Activated CD4-positive, alpha-beta memory T cell treated with anti-CD3 and anti-CD28 coated beads, Interleukin-2, amount 10 ng/mL, durations not matched to agents 7 days and 5 days (primary cell): ENCODE data around the gene FMO2. TPM values are rescaled to one million over a fixed set of nuclear protein-coding genes. Genes with fewer than 3 reads are reported as not detected.

Experiments
- CTCF ChIA-PET: fragments of 350-600 bp; sonication (Branson Sonifier 250); formaldehyde crosslinking; loops from one replicate; lab custom pipeline; 2021; ENCODE audit warnings: antibody characterized with exemption, inconsistent platforms; lab: Charles Lee
- POLR2A ChIA-PET: fragments of 350-600 bp; sonication (Branson Sonifier 250); formaldehyde crosslinking; loops from one replicate; lab custom pipeline; 2021; ENCODE audit warnings: antibody characterized with exemption; lab: Charles Lee
- DNase-seq: peaks from one replicate; pipeline ENCODE4 v3.0.0-alpha.2; 2020
- H3K27ac Mint-ChIP-seq: one replicate; pipeline ENCODE4 v1.8.0; 2021; ENCODE audit warnings: mild to moderate bottlenecking, mixed read lengths
- H3K27me3 Mint-ChIP-seq: one replicate; pipeline ENCODE4 v1.8.0; 2021; ENCODE audit warnings: mixed read lengths
- H3K36me3 Mint-ChIP-seq: one replicate; pipeline ENCODE4 v1.8.0; 2021; ENCODE audit warnings: low read depth, mixed read lengths
- H3K4me1 Mint-ChIP-seq: one replicate; pipeline ENCODE4 v1.8.0; 2021; ENCODE audit warnings: mixed read lengths
- H3K4me3 Mint-ChIP-seq: one replicate; pipeline ENCODE4 v1.8.0; 2021; ENCODE audit warnings: mild to moderate bottlenecking, mixed read lengths
- H3K9me3 Mint-ChIP-seq: one replicate; pipeline ENCODE4 v1.8.0; 2021; ENCODE audit warnings: mixed read lengths
- total RNA-seq, 2 experiments: library from RNA; stranded (reverse); gene quantifications; one replicate each; pipeline ENCODE4 v1.2.3, GENCODE V29; 2021

The FMO2 gene
- total RNA-seq, 2 experiments from 2014 or later, result not detected

DNA sequence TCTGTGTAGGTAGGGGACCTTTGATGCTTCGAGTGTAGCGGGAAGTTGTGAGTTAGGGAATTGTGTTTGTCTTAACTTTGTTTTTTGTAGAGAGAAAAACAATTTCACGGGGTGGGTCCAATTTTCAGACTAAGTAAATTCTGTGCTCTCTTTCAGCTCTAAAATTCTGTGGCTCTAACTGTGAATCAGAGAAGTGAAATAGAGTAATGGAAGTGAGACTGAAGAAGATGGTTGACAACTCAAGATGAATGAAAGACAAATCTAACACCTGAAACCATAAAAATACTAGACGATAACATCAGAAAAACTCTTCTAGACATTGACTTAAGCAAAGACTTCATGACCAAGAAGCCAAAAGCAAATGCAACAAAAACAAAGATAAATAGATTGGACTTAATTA is 58.8 kb downstream of the FMO2 start:
- Mint-ChIP-seq H3K27me3 (peaks cover 59% of the 10 kb centered on the region), H3K36me3 (no peaks in the 10 kb centered on the region), H3K4me1 (no peaks in the 10 kb centered on the region), H3K4me3 (no peak overlapping the region), H3K9me3 (peaks cover 5% of the 10 kb centered on the region), H3K27ac (no peak overlapping the region)
- CTCF ChIA-PET, result interaction anchor here (2.0 kb wide), 1 partner anchor 70 kb away, joined by 11 read pairs; the partner anchor contains the start of gene FMO4
- POLR2A ChIA-PET, result no interaction called here
- DNase-seq, result no peak

DNA sequence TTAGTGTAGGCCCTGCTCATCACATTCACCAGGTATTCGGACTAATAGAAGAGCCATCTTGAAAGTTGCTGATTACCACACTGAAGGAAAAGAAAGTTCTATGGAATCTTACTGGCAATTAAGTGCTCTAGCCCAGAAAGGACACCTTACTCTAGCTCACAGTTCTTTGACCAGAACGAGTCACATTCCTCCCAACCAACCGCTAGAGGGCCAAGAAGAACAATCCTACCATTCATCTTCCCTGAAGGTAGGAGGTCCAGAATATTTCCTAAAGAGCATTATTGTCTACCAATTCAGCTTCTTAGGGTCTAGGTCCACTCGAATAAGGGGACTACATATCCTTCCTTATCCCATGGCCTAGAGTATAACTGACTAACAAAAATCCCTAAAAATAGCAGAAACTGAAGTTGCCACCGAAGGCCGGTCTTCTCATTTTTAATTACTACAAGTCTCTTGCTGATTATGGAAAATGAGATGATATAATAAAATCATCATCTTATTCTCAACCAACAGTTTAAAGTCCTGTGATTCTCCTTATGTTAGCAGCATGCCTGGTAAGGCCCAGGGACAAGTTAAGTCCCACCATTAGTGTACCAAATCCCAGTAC is 60.5 kb downstream of the FMO2 start:
- no peak overlapping the region for H3K27ac Mint-ChIP-seq
- ChIA-PET CTCF (interaction anchor here (1.2 to 3.4 kb wide), 10 partner anchors 9 to 68 kb away, joined by 3 to 40 read pairs (median 7); partner anchors contain the start of gene FMO4), POLR2A (interaction anchor here (0.5 kb wide), 1 partner anchor 89 kb away, joined by 3 read pairs; no protein-coding TSS in a partner anchor)
- H3K9me3 Mint-ChIP-seq, result no peaks in the 10 kb centered on the region
- DNase-seq, result no peak
- H3K27me3 Mint-ChIP-seq, result peaks cover 52% of the 10 kb centered on the region
- H3K36me3 Mint-ChIP-seq, result no peaks in the 10 kb centered on the region
- H3K4me1 Mint-ChIP-seq, result no peaks in the 10 kb centered on the region
- no peak overlapping the region for H3K4me3 Mint-ChIP-seq

GRCh38 chr1:171247501-171247900 is 62.4 kb downstream of the FMO2 start:
- H3K4me1 Mint-ChIP-seq, result peaks cover 9% of the 10 kb centered on the region
- H3K27me3 Mint-ChIP-seq, result peaks cover 47% of the 10 kb centered on the region
- CTCF ChIA-PET, result interaction anchor here (2.1 to 3.4 kb wide), 2 partner anchors 66 kb away, joined by 9 to 40 read pairs; partner anchors contain the start of gene FMO4
- no peak overlapping the region for H3K27ac Mint-ChIP-seq
- no peak for DNase-seq
- no peak overlapping the region for H3K4me3 Mint-ChIP-seq
- POLR2A ChIA-PET, result no interaction called here
- no peaks in the 10 kb centered on the region for H3K9me3 Mint-ChIP-seq
- H3K36me3 Mint-ChIP-seq, result no peaks in the 10 kb centered on the region

DNA sequence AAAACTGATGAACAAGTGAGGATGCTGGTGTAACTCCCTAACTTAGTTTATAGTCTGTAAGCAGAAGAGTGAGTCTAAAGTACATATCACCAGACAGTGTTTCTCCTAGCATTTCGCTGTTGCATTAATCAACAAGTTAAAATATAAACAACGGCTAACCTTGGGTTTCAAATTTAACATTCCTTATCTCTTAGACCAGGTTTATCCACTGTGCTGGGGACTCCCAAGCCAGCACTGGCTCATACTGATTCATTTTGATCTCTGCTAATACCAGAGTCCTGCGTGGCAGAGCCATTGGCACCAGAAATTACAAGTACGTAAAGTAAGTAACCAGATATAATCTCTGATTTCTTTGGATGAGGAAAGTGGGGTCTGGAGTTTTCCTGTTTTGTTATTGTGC is 63.2 kb downstream of the FMO2 start, which contains the start of gene FMO1:
Gene FMO1 (plus strand): TSS at position 193 of the 400 bp plus-strand sequence. CDS start 9,594 bp downstream, outside the sequence.
- Mint-ChIP-seq H3K9me3 (no peaks in the 10 kb centered on the region), H3K36me3 (no peaks in the 10 kb centered on the region), H3K27me3 (peaks cover 50% of the 10 kb centered on the region), H3K4me3 (no peak within 1 kb of the TSS), H3K27ac (no peak within 1 kb of the TSS), H3K4me1 (peaks cover 16% of the 10 kb centered on the region)
- POLR2A ChIA-PET, result no interaction called here
- no peak for DNase-seq
- CTCF ChIA-PET, result interaction anchor here (2.1 kb wide), 1 partner anchor 66 kb away, joined by 9 read pairs; the partner anchor contains the start of gene FMO4

DNA sequence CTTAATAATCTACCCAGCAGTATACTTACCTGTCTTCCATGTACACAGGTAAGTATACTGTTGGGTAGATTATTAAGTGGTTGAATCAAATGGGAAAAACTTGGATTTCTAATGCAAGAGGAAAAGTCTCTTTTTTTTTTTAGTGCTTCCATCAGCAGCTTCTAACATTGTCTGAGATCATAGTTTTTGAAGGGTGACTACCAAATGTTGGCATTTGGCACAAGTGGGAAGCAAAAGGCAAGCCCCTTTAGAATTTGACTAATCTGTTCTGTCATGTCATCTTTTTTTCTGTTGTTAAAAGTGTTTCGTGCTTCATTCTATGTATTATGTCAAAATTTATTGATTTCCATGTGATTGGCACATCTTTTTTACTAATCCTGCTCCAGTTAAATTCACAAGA is 63.7 kb downstream of the FMO2 start:
- Mint-ChIP-seq H3K4me3 (no peak overlapping the region), H3K9me3 (no peaks in the 10 kb centered on the region), H3K27me3 (peaks cover 47% of the 10 kb centered on the region), H3K4me1 (peaks cover 16% of the 10 kb centered on the region), H3K36me3 (no peaks in the 10 kb centered on the region), H3K27ac (no peak overlapping the region)
- ChIA-PET CTCF (interaction anchor here (0.7 to 2.1 kb wide), 2 partner anchors 65 to 501 kb away, joined by 4 to 9 read pairs; partner anchors contain the start of gene FMO4), POLR2A (no interaction called here)
- DNase-seq, result no peak

DNA sequence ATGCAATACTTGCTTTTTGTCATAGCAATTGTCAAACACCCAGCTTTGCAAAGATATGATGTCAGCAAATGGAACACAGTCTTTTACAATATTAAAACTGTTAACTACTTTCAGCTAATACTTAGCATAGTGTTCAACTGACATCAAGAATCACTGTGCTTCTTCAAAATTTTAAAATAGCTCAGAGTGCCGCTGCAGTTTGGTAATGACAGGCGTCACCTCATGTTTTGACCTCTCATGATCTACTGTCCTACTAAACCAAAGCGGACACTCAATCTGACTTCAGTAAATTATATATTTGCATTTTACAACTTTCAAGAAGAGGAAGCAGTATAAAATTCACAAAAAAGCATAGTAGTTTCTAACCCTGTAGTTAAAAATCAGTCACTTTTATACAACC is 65.2 kb downstream of the FMO2 start:
- Mint-ChIP-seq H3K27me3 (peaks cover 49% of the 10 kb centered on the region), H3K4me3 (no peak overlapping the region), H3K4me1 (peaks cover 16% of the 10 kb centered on the region), H3K9me3 (no peaks in the 10 kb centered on the region), H3K27ac (no peak overlapping the region), H3K36me3 (no peaks in the 10 kb centered on the region)
- no peak for DNase-seq
- POLR2A ChIA-PET, result interaction anchor here (0.7 kb wide), 1 partner anchor 10 kb away, joined by 3 read pairs; no protein-coding TSS in a partner anchor
- CTCF ChIA-PET, result interaction anchor here (1.8 kb wide), 1 partner anchor 63 kb away, joined by 7 read pairs; the partner anchor contains the start of gene FMO4

DNA sequence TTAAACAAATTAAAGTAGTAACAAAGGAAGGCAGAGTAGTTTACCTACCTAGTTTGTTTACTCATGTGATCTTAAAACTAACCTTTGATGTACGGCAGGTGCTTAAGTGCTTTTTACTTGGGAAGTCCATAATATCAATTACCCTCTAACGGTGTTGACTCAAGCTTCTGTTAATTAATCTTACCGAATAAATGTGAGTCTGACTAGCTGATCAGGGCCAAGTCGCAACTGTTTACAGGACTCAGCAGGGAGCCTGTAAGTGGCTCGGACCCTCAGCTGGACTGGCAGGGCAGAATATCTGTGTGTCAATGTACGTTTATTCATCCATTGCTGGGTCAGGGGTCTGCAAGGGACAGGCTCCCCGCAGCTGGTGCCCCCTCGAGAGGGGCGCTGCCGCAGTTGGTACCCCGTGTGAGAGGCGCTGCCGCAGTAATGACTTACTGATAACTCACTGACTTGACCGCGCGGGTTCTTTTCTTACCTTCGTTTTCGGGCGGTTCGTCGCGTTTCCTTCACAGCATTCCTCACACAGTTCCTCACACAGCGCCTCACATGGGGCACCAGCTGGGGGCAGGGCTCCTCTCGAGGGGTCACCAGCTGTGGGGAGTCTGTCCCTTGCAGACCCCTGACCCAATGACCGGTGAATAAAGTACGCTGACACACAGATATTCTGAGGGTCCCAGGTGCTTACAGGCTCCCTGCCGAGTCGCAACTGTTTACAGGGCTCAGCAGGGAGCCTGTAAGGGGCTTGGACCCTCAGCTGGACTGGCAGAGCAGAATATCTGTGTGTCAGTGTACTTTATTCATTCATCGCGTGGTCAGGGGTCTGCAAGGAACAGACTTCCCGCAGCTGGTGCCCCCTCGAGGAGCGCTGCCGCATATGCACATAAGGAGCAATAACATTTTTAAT is 66.2 kb downstream of the FMO2 start:
- Mint-ChIP-seq H3K4me1 (peaks cover 16% of the 10 kb centered on the region), H3K9me3 (no peaks in the 10 kb centered on the region), H3K27me3 (peaks cover 50% of the 10 kb centered on the region), H3K27ac (no peak overlapping the region), H3K36me3 (no peaks in the 10 kb centered on the region), H3K4me3 (peak overlapping the region; percentile 77)
- DNase-seq, result peak; percentile 44
- POLR2A ChIA-PET, result no interaction called here
- CTCF ChIA-PET, result interaction anchor here (0.6 to 1.8 kb wide), 3 partner anchors 62 to 63 kb away, joined by 3 to 7 read pairs (median 4); partner anchors contain the start of gene FMO4

DNA sequence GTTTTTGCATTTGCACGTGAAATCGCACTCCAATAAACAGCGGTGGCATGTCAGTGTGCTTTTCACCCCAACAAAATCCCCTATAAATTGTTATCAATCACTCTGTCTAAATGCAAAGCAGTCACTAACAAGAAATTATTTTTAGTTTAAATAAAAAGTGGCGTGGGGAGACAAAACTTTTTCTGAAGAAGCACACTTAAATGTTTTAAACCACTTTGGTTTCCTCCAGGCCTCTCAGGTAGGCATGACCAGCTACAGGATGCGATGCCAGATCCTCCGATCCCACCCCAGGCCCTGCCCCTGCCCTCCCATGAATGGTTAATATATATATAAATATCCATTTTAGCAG is 66.8 kb downstream of the FMO2 start:
- ChIA-PET CTCF (interaction anchor here (0.6 to 0.9 kb wide), 2 partner anchors 61 to 62 kb away, joined by 3 to 4 read pairs; partner anchors contain the start of gene FMO4), POLR2A (no interaction called here)
- DNase-seq, result no peak
- Mint-ChIP-seq H3K27me3 (peaks cover 47% of the 10 kb centered on the region), H3K27ac (no peak overlapping the region), H3K9me3 (no peaks in the 10 kb centered on the region), H3K4me1 (peaks cover 16% of the 10 kb centered on the region), H3K4me3 (peak overlapping the region; percentile 77), H3K36me3 (no peaks in the 10 kb centered on the region)

- DNase-seq, result peak; percentile 23
- no peak overlapping the region for H3K27ac Mint-ChIP-seq
- POLR2A ChIA-PET, result no interaction called here
- H3K4me1 Mint-ChIP-seq, result peaks cover 16% of the 10 kb centered on the region
- H3K4me3 Mint-ChIP-seq, result no peak overlapping the region
- H3K27me3 Mint-ChIP-seq, result peaks cover 43% of the 10 kb centered on the region
- no peaks in the 10 kb centered on the region for H3K9me3 Mint-ChIP-seq
- CTCF ChIA-PET, result interaction anchor here (0.9 kb wide), 1 partner anchor 62 kb away, joined by 4 read pairs; the partner anchor contains the start of gene FMO4
- no peaks in the 10 kb centered on the region for H3K36me3 Mint-ChIP-seq
These were observed 67.4 kb downstream of the FMO2 start for GRCh38 chr1:171252482-171252881.

DNA sequence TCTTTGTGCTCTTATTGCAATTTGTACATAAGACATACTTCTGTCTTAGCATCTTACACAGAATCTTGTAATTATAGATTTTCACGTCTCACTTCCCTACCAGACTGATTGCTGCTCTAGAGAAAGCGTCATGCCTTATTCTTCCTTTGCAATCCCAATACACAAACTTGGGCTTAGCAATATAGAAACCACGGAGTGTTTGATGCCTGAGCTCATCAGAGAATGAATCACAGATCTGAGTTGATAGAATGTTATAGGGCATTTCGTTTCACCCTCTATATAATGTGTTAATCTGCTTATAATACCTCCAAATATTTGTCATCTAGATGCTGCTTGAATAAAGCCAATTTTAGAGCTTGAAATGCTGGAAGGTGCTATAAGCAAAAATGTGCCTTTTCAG is 69.8 kb downstream of the FMO2 start:
- H3K36me3 Mint-ChIP-seq, result no peaks in the 10 kb centered on the region
- no peak overlapping the region for H3K4me3 Mint-ChIP-seq
- no peak overlapping the region for H3K27ac Mint-ChIP-seq
- no peaks in the 10 kb centered on the region for H3K9me3 Mint-ChIP-seq
- ChIA-PET CTCF (interaction anchor here (2.1 kb wide), 1 partner anchor 9 kb away, joined by 10 read pairs; no protein-coding TSS in a partner anchor), POLR2A (no interaction called here)
- peaks cover 33% of the 10 kb centered on the region for H3K27me3 Mint-ChIP-seq
- H3K4me1 Mint-ChIP-seq, result peaks cover 16% of the 10 kb centered on the region
- DNase-seq, result no peak

- ChIA-PET POLR2A (no interaction called here), CTCF (interaction anchor here (2.3 kb wide), 1 partner anchor 12 kb away, joined by 10 read pairs; no protein-coding TSS in a partner anchor)
- peaks cover 10% of the 10 kb centered on the region for H3K4me1 Mint-ChIP-seq
- H3K4me3 Mint-ChIP-seq, result no peak overlapping the region
- peaks cover 20% of the 10 kb centered on the region for H3K27me3 Mint-ChIP-seq
- no peak for DNase-seq
- no peaks in the 10 kb centered on the region for H3K9me3 Mint-ChIP-seq
- no peaks in the 10 kb centered on the region for H3K36me3 Mint-ChIP-seq
- no peak overlapping the region for H3K27ac Mint-ChIP-seq
These were observed 72.0 kb downstream of the FMO2 start for GRCh38 chr1:171256940-171257606.

- no peak overlapping the region for H3K4me3 Mint-ChIP-seq
- ChIA-PET POLR2A (no interaction called here), CTCF (interaction anchor here (2.3 kb wide), 1 partner anchor 12 kb away, joined by 10 read pairs; no protein-coding TSS in a partner anchor)
- no peak overlapping the region for H3K27ac Mint-ChIP-seq
- H3K27me3 Mint-ChIP-seq, result peaks cover 15% of the 10 kb centered on the region
- H3K9me3 Mint-ChIP-seq, result no peaks in the 10 kb centered on the region
- peaks cover 5% of the 10 kb centered on the region for H3K4me1 Mint-ChIP-seq
- no peaks in the 10 kb centered on the region for H3K36me3 Mint-ChIP-seq
- DNase-seq, result no peak
These were observed 72.5 kb downstream of the FMO2 start for GRCh38 chr1:171257607-171258076.
